SK-N-SH (cell line): ENCODE data around the gene ACSF3. TPM values are rescaled to one million over a fixed set of nuclear protein-coding genes. Genes with fewer than 3 reads are reported as not detected.

ENCODE experiments used
- CTCF ChIA-PET: fragments of 300-600, 350-600 bp; formaldehyde crosslinking; extraction: SDS; loops from one replicate; lab custom pipeline; 2021; lab: Yijun Ruan, JAX
- POLR2A ChIA-PET: fragments of 350-600 bp; sonication (Branson Sonifier 250); formaldehyde crosslinking; extraction: SDS; loops from one replicate; lab custom pipeline; 2020; ENCODE audit warnings: antibody characterized with exemption, inconsistent platforms; lab: Yijun Ruan, JAX
- DNase-seq: peaks from one replicate; pipeline ENCODE4 v3.0.0; 2012
- H2AFZ ChIP-seq: fragments of 200-600 bp; sonication (generic); 2 replicates; pipeline ENCODE4 v1.8.1; 2016; ENCODE audit warnings: antibody characterized with exemption, mild to moderate bottlenecking, low read depth
- H3F3A ChIP-seq: fragments of 200-600 bp; sonication (generic); replicated peaks from 2 replicates; pipeline ENCODE3; 2016; ENCODE audit warnings: antibody characterized with exemption, mild to moderate bottlenecking; ENCODE audit not compliant: insufficient read depth
- H3K27ac ChIP-seq, 2 experiments: fragments of 200-500 bp in 1 of 2; fragments of 200-600 bp in 1 of 2; sonication (Bioruptor generic) in 1 of 2; sonication (generic), shearing (Covaris generic) in 1 of 2; 2 replicates each; pipeline versions ENCODE4 v1.5.1 to v1.6.1; 2014 to 2016; ENCODE audit warnings: low read depth in 2 of 2, inconsistent platforms in 1 of 2, low read length in 1 of 2, mild to moderate bottlenecking in 1 of 2, mixed read lengths in 1 of 2
- H3K27me3 ChIP-seq: fragments of 200-600 bp; sonication (generic), shearing (Covaris generic); 2 replicates; pipeline ENCODE4 v1.6.1; 2016; ENCODE audit warnings: mixed run types; ENCODE audit not compliant: insufficient read depth
- H3K36me3 ChIP-seq, 2 experiments: fragments of 200-500 bp in 1 of 2; fragments of 200-600 bp in 1 of 2; sonication (Bioruptor generic) in 1 of 2; sonication (generic) in 1 of 2; replicated peaks in 1 of 2; 2 replicates each; pipeline versions ENCODE3 to v1.5.1; 2014 to 2016; ENCODE audit warnings: low read length in 1 of 2, mild to moderate bottlenecking in 1 of 2; ENCODE audit not compliant: insufficient read depth in 2 of 2, control insufficient read depth in 1 of 2
- H3K4me1 ChIP-seq, 2 experiments: fragments of 200-500 bp in 1 of 2; fragments of 200-600 bp in 1 of 2; sonication (Bioruptor generic) in 1 of 2; sonication (generic), shearing (Covaris generic) in 1 of 2; 2 replicates each; pipeline versions ENCODE4 v1.5.1 to v1.6.1; 2014 to 2016; ENCODE audit warnings: low read depth in 1 of 2, low read length in 1 of 2, mixed run types in 1 of 2; ENCODE audit not compliant: insufficient read depth in 2 of 2, control insufficient read depth in 1 of 2
- H3K4me2 ChIP-seq: fragments of 200-600 bp; sonication (generic), shearing (Covaris generic); 2 replicates; pipeline ENCODE4 v1.6.1; 2017; ENCODE audit warnings: mixed run types
- H3K4me3 ChIP-seq, 2 experiments: fragments of 200-500 bp in 1 of 2; fragments of 200-600 bp in 1 of 2; sonication (Bioruptor generic) in 1 of 2; sonication (generic), shearing (Covaris generic) in 1 of 2; 2 replicates each; pipeline versions ENCODE4 v1.5.1 to v1.8.1; 2014 to 2016; ENCODE audit warnings: low read depth in 2 of 2, inconsistent platforms in 1 of 2, low read length in 1 of 2, mild to moderate bottlenecking in 1 of 2, mixed read lengths in 1 of 2, moderate library complexity in 1 of 2
- H3K79me2 ChIP-seq: fragments of 200-600 bp; sonication (generic); 2 replicates; pipeline ENCODE4 v1.8.1; 2017; ENCODE audit warnings: mild to moderate bottlenecking; ENCODE audit not compliant: insufficient read depth
- H3K9ac ChIP-seq: fragments of 200-600 bp; sonication (generic); 2 replicates; pipeline ENCODE4 v1.6.1; 2017; ENCODE audit warnings: mixed run types
- H3K9me2 ChIP-seq: fragments of 200-600 bp; sonication (generic); 2 replicates; pipeline ENCODE4 v1.6.1; 2017; ENCODE audit warnings: mixed run types
- H3K9me3 ChIP-seq: fragments of 200-600 bp; sonication (generic); 2 replicates; pipeline ENCODE4 v1.6.1; 2017; ENCODE audit warnings: mixed run types, mild to moderate bottlenecking, moderate library complexity
- H4K20me1 ChIP-seq: fragments of 200-600 bp; sonication (generic); 2 replicates; pipeline ENCODE4 v1.6.1; 2017; ENCODE audit warnings: mild to moderate bottlenecking, mixed run types; ENCODE audit not compliant: insufficient read depth
- CHD2 ChIP-seq: fragments of 150-350 bp; IDR thresholded peaks from 2 replicates; pipeline ENCODE4 v1.6.1; 2018; ENCODE audit warnings: low read length; ENCODE audit not compliant: partially characterized antibody
- EZH2phosphoT487 ChIP-seq: fragments of 200-600 bp; sonication (generic); IDR thresholded peaks from 2 replicates; pipeline ENCODE4 v1.6.1; 2017; ENCODE audit warnings: low read depth, mixed run types, mild to moderate bottlenecking, antibody characterized with exemption, moderate library complexity, borderline replicate concordance
- FOSL2 ChIP-seq: IDR thresholded peaks from 2 replicates; pipeline ENCODE4 v1.4.0; 2012; ENCODE audit warnings: low read depth, mild to moderate bottlenecking, moderate library complexity, borderline replicate concordance
- IRF3 ChIP-seq: fragments of 150-350 bp; IDR thresholded peaks from 2 replicates; pipeline ENCODE4 v1.6.1; 2016; ENCODE audit warnings: mild to moderate bottlenecking, low read depth, low read length
- MEF2A ChIP-seq: IDR thresholded peaks from 2 replicates; pipeline ENCODE4 v1.4.0; 2012; ENCODE audit warnings: low read depth, borderline replicate concordance
- MXI1 ChIP-seq: IDR thresholded peaks from 2 replicates; pipeline ENCODE4 v1.6.1; 2012; ENCODE audit warnings: mild to moderate bottlenecking, low read depth, low read length, improper control_type of control experiment
- NRF1 ChIP-seq: IDR thresholded peaks from 2 replicates; pipeline ENCODE4 v1.6.1; 2012; ENCODE audit warnings: low read depth, mild to moderate bottlenecking, low read length
- REST ChIP-seq: IDR thresholded peaks from 2 replicates; pipeline ENCODE4 v1.6.1; 2012; ENCODE audit warnings: mild to moderate bottlenecking, low read depth, low read length, moderate library complexity
- TCF12 ChIP-seq: IDR thresholded peaks from 2 replicates; pipeline ENCODE4 v1.4.0; 2012
- WGBS: methylation state at CpG from one replicate; pipeline ENCODE4 v1.1.6; 2017; ENCODE audit warnings: low lambda C conversion rate; 5-methylcytosine and 5-hydroxymethylcytosine counted together
- polyA plus RNA-seq, 3 experiments: library from polyadenylated mRNA; depleted of rRNA; stranded (reverse); fragments of >200 nt; gene quantifications; 2 replicates each; pipeline ENCODE4 v1.2.3, GENCODE V29; 2012

The ACSF3 gene
- polyA plus RNA-seq, 1 of the 3 experiments (the other 2 are of a cell fraction) = 18.8 TPM

DNA sequence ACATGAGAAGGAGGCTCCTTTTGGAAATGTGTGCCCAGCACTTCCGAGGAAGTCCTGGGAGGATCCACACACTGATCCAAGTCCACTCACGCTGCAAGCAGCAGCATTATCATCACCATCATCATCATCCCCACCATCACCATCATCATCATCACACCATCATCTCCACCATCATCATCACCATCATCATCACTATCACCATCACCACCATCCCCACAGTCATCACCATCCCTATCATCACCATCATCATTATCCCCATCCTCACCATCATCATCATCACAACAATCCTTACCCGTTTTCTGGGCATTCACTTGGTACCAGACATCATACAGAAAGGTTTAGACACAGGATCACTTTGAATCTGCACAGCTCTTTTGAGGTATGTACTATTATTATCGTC, 47.8 kb upstream of the ACSF3 start:
- CTCF ChIA-PET = interaction anchor here (1.9 kb wide), 1 partner anchor 121 kb away, joined by 7 read pairs; no protein-coding TSS in a partner anchor
- no peak overlapping the region for H3K27ac ChIP-seq
- no peaks in the 10 kb centered on the region for H3K9me2 ChIP-seq
- no peak overlapping the region for H3K4me2 ChIP-seq
- DNase-seq = no peak
- H3K9ac ChIP-seq = no peak overlapping the region
- H3K9me3 ChIP-seq = no peaks in the 10 kb centered on the region
- H3K4me3 ChIP-seq = no peak overlapping the region
- WGBS = 46% methylated on average over 4 of the region's 4 CpGs
- no peaks in the 10 kb centered on the region for H3K79me2 ChIP-seq
- H3K4me1 ChIP-seq = peaks cover 0 to 23% of the 10 kb centered on the region in 2 experiments; a peak in 1 of 4 replicates
- TF ChIP-seq IRF3 (no peak), EZH2phosphoT487 (no peak), TCF12 (no peak)
- no peak overlapping the region for H2AFZ ChIP-seq
- H3K27me3 ChIP-seq = peaks cover 5% of the 10 kb centered on the region; the same call in 1 of the 2 replicates
- no peaks in the 10 kb centered on the region for H3F3A ChIP-seq
- H4K20me1 ChIP-seq = no peaks in the 10 kb centered on the region
- H3K36me3 ChIP-seq = no peaks in the 10 kb centered on the region
- POLR2A ChIA-PET = interaction anchor here (1.5 kb wide), 1 partner anchor 48 kb away, joined by 4 read pairs; the partner anchor contains the start of gene ACSF3

DNA sequence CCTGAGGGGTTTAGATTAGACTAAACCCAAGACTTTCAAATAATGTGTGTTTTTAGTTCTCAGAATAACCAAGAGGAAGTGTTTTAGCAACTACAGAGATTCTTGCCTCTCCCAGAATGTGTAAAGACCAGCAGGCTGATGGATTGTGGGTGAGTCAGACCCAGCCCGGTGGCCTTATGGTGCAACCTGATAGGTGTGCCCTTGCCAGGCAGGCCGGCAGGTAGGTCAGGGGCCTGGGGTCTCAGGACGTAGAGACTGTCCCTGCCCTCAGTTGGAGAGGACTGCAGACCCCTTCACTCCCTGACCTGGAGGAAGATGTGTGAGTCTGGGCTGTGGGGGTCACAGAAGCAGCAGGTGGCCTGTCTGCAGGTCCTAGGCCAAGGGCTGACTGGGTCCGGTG, 47.2 kb upstream of the ACSF3 start:
- CTCF ChIA-PET = no interaction called here
- H4K20me1 ChIP-seq = no peaks in the 10 kb centered on the region
- H3K9me3 ChIP-seq = no peaks in the 10 kb centered on the region
- H3K9me2 ChIP-seq = no peaks in the 10 kb centered on the region
- 90% methylated on average over 2 of the region's 4 CpGs for WGBS
- no peaks in the 10 kb centered on the region for H3K79me2 ChIP-seq
- no peak overlapping the region for H2AFZ ChIP-seq
- no peak for TF ChIP-seq FOSL2
- TF ChIP-seq CHD2 = no peak
- no peak for TF ChIP-seq REST
- TF ChIP-seq MEF2A = no peak
- TF ChIP-seq MXI1 = no peak
- no peak for TF ChIP-seq NRF1
- H3K36me3 ChIP-seq = no peaks in the 10 kb centered on the region
- no peaks in the 10 kb centered on the region for H3F3A ChIP-seq
- H3K27ac ChIP-seq = no peak overlapping the region
- peaks cover 5% of the 10 kb centered on the region; the same call in 1 of the 2 replicates for H3K27me3 ChIP-seq
- no peak for DNase-seq
- H3K4me3 ChIP-seq = no peak overlapping the region
- peaks cover 0 to 27% of the 10 kb centered on the region in 2 experiments; a peak in 1 of 4 replicates for H3K4me1 ChIP-seq
- POLR2A ChIA-PET = no interaction called here
- H3K9ac ChIP-seq = no peak overlapping the region
- H3K4me2 ChIP-seq = no peak overlapping the region
